GM06990 (cell line): ENCODE results near the gene AP1M2.
"Not testable (repeated sequence)": the region's sequence is repeated elsewhere in the genome, so short reads cannot be mapped to it uniquely, and the experiment has no call there.

Experiments used
- DNase-seq: peaks from one replicate; pipeline ENCODE4 v3.0.0-alpha.2; 2011; ENCODE audit not compliant: insufficient read length; ENCODE audit errors: extremely low read depth
- H3K27me3 ChIP-seq: replicated peaks from 2 replicates; pipeline ENCODE4 v1.6.0; 2011; ENCODE audit warnings: low read length; ENCODE audit not compliant: control insufficient read depth, insufficient read depth
- H3K36me3 ChIP-seq: 2 replicates; pipeline ENCODE4 v1.5.1; 2011; ENCODE audit warnings: low read length; ENCODE audit not compliant: control insufficient read depth, insufficient read depth
- H3K4me3 ChIP-seq: replicated peaks from 2 replicates; pipeline ENCODE4 v1.5.1; 2011; ENCODE audit warnings: low read depth, mild to moderate bottlenecking, control low read depth, low read length
- CTCF ChIP-seq: IDR thresholded peaks from 2 replicates; pipeline ENCODE4 v1.5.1; 2011; ENCODE audit warnings: low read length, control low read depth, mild to moderate bottlenecking, inconsistent platforms; ENCODE audit not compliant: insufficient read depth, poor library complexity, severe bottlenecking

Gene AP1M2

GRCh38 chr19:10546817-10547216 is 40.3 kb downstream of the AP1M2 start:
- Histone ChIP-seq H3K36me3 (peaks cover 12% of the 10 kb centered on the region), H3K4me3 (no peak overlapping the region)

GRCh38 chr19:10544753-10545251 is 42.3 kb downstream of the AP1M2 start:
- Histone ChIP-seq H3K4me3 (peak overlapping the region; percentile 85), H3K27me3 (no peaks in the 10 kb centered on the region; the same call in 1 of the 2 replicates), H3K36me3 (peaks cover 11% of the 10 kb centered on the region)
- no peak for DNase-seq
- no peak for TF ChIP-seq CTCF

More at GRCh38 chr19:10546817-10547216, 40.3 kb downstream of the AP1M2 start:
- no peak for DNase-seq
- no peaks in the 10 kb centered on the region for H3K27me3 ChIP-seq
- TF ChIP-seq CTCF = no peak

- Histone ChIP-seq H3K4me3 (peak overlapping the region; percentile 85), H3K27me3 (no peaks in the 10 kb centered on the region; the same call in 1 of the 2 replicates), H3K36me3 (peaks cover 11% of the 10 kb centered on the region)
- no peak for DNase-seq
- TF ChIP-seq CTCF = no peak
These were observed 42.8 kb downstream of the AP1M2 start for GRCh38 chr19:10544242-10544752.

- Histone ChIP-seq H3K36me3 (peaks cover 8% of the 10 kb centered on the region), H3K27me3 (no peaks in the 10 kb centered on the region; the same call in 1 of the 2 replicates), H3K4me3 (peak within 1 kb of the TSS; percentile 85)
- DNase-seq = peak; percentile 79
- TF ChIP-seq CTCF = no peak
These were observed 43.5 kb downstream of the AP1M2 start, which contains the start of gene ATG4D for GRCh38 chr19:10543420-10544241. Gene ATG4D, plus strand, starts transcription at chr19:10543904. Its CDS starts 187 bp downstream, at chr19:10544091.

GRCh38 chr19:10543059-10543419 is 44.1 kb downstream of the AP1M2 start:
- no peak for TF ChIP-seq CTCF
- peaks cover 8% of the 10 kb centered on the region for H3K36me3 ChIP-seq
- H3K4me3 ChIP-seq = no peak overlapping the region; the same call in 1 of the 2 replicates
- H3K27me3 ChIP-seq = no peaks in the 10 kb centered on the region; the same call in 1 of the 2 replicates
- DNase-seq = no peak

- H3K4me3 ChIP-seq, DNase-seq, H3K27me3 ChIP-seq, H3K36me3 ChIP-seq: not testable (repeated sequence)
These were observed 48.1 kb downstream of the AP1M2 start for GRCh38 chr19:10539016-10539415.
